NB4 (cell line): Measurements from ENCODE around the gene GGT5.
A peak's percentile ranks its signal among the peaks of the same experiment; 100 is the strongest.
"Not testable (repeated sequence)": the region's sequence is repeated elsewhere in the genome, so short reads cannot be mapped to it uniquely, and the experiment has no call there.

ENCODE experiments used
- DNase-seq: peaks from one replicate; pipeline ENCODE4 v3.0.0; 2010; ENCODE audit warnings: low read depth
- H3K4me3 ChIP-seq: one replicate; pipeline ENCODE4 v1.5.1; 2011; ENCODE audit warnings: mild to moderate bottlenecking, low read depth, low read length, moderate library complexity
- CTCF ChIP-seq: IDR thresholded peaks from one replicate; pipeline ENCODE4 v1.5.1; 2012; ENCODE audit warnings: low read depth, low read length
- MAX ChIP-seq: IDR thresholded peaks from 2 replicates; pipeline ENCODE4 v1.6.1; 2011; ENCODE audit warnings: low read depth, low read length
- MYC ChIP-seq: IDR thresholded peaks from 2 replicates; pipeline ENCODE4 v1.6.1; 2011; ENCODE audit warnings: low read depth, low read length
- POLR2A ChIP-seq: IDR thresholded peaks from 2 replicates; pipeline ENCODE4 v1.6.1; 2011; ENCODE audit warnings: mild to moderate bottlenecking; ENCODE audit not compliant: insufficient read length; ENCODE audit errors: extremely low read depth

Gene GGT5

GRCh38 chr22:24184057-24184798 lies 60.7 kb downstream of the GGT5 start:
- DNase-seq = no peak
- TF ChIP-seq POLR2A = no peak
- TF ChIP-seq MYC = no peak
- TF ChIP-seq MAX = no peak
- no peak for TF ChIP-seq CTCF
- no peak overlapping the region for H3K4me3 ChIP-seq

DNA sequence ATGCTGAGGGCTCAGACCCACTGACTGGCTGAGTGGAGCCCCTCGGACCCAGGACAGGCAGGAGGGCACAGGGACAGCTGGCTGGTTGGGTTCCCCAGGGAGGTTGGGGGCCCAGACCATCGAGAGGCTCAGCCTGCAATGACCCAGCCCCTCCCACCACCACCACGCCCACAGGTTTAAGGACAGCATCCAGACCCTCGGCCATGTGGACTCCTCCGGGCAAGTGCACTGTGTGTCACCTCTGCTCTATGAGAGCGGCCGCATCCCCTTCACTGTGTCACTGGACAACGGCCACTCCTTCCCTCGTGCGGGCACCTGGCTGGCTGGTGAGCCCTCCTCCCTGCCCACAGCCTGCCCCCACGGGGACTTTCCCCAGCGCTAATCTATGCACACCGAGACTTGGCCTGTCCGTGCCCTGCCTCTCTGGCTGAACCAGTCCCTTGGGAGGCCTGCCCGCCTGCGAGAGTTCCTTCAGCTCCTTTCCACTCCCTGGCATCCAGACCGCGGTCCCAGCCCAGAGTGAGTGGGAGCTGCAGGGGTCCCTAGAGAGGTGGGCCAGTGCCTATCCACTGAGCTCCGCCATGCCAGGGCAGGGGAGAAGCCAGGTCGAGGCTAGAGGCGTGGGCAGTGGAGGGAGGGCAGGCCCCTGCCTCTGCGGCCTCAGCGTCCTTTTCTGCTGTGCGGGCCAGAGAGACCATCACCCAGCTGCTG lies 61.4 kb downstream of the GGT5 start:
- DNase-seq = no peak
- no peak for TF ChIP-seq MYC
- no peak for TF ChIP-seq MAX
- TF ChIP-seq CTCF = no peak
- TF ChIP-seq POLR2A = no peak
- H3K4me3 ChIP-seq = no peak overlapping the region

DNA sequence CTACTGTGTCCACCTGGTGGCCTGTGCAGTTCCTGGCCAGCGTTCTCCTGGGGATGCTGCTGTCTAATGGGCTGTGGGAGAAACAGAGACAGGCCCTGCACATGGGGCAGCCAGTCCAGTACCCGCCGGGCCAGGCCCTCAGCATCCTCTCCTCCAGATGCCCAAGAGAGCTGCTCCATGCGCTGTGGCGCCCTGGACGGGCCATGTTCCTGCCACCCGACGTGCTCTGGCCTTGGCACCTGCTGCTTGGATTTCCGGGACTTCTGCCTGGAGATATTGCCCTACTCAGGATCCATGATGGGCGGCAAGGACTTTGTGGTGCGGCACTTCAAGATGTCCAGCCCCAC lies 62.0 kb downstream of the GGT5 start:
- H3K4me3 ChIP-seq, DNase-seq: not testable (repeated sequence)

DNA sequence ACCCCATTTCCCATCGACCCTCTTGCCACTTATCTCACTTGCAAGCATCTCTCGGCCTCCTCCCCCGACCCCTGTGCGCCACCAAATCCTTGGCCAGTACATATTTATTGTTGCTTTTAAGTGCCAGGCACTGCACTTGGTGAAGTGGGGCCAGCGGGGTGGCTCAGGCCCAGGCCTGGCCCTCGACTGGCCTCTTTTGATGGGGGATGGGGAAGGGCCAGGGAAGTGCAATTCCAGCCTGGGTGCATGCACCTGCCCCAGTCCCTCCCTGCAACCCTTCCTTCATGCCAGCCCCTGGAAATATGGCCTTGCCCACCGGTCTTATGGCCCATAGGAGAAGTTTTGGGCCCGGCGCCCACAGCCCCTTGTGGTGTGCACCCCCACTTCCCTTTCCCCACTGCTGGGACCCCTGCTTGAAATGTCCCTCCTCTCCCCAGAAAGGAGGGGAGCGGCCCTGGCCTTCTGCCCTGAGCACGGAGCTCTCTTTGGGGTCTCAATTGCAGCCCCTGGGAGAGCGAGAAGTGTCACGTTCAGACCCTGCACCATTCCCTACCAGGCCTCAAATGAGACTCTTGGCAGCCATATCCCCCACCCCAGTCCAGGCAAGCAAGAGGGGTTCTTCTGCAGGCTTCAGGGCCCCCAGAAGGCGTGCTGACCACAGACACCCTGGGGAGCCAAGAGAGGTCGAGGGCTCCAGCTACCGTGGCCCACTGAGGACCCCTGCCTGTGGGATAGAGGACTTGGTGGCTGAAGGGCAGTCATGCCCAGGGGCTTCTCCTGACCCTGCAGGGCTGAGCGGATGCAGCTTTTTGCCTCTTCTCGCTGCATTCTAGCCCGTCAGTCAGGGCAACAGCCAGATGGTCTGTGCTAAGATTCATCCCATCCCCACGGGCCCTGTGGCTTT lies 62.6 kb downstream of the GGT5 start:
- peak; percentile 51 for DNase-seq
- H3K4me3 ChIP-seq = no peak overlapping the region
- TF ChIP-seq CTCF = peak; percentile 6
- TF ChIP-seq POLR2A = no peak

- no peak for DNase-seq
- H3K4me3 ChIP-seq = no peak within 1 kb of the TSS
- TF ChIP-seq POLR2A (no peak), CTCF (no peak), MAX (no peak), MYC (no peak)
Observed at GRCh38 chr22:24181088-24181995, 63.5 kb downstream of the GGT5 start, which contains the start of gene SUSD2. Gene SUSD2, plus strand, starts transcription at chr22:24181487. Its CDS starts 33 bp downstream, at chr22:24181520.
